GM12865 (cell line): ENCODE measurements around the gene GAB1.

Experiments used
- DNase-seq: peaks from one replicate; pipeline ENCODE4 v3.0.0; 2010; ENCODE audit warnings: low read depth
- H3K4me3 ChIP-seq: 2 replicates; pipeline ENCODE4 v1.5.1; 2011; ENCODE audit warnings: mild to moderate bottlenecking, low read depth, low read length, control low read depth
- TF ChIP-seq, protein P1 (sequence below): IDR thresholded peaks from 2 replicates; pipeline ENCODE4 v1.5.1; 2011; ENCODE audit warnings: low read length, control low read depth, low read depth, inconsistent platforms; ENCODE audit not compliant: insufficient read depth; ENCODE audit errors: missing control alignments

Gene GAB1

GRCh38 chr4:143407888-143408287 lies 71.2 kb downstream of the GAB1 start:
- no peak overlapping the region for H3K4me3 ChIP-seq
- DNase-seq = no peak
- TF ChIP-seq, protein P1, sequence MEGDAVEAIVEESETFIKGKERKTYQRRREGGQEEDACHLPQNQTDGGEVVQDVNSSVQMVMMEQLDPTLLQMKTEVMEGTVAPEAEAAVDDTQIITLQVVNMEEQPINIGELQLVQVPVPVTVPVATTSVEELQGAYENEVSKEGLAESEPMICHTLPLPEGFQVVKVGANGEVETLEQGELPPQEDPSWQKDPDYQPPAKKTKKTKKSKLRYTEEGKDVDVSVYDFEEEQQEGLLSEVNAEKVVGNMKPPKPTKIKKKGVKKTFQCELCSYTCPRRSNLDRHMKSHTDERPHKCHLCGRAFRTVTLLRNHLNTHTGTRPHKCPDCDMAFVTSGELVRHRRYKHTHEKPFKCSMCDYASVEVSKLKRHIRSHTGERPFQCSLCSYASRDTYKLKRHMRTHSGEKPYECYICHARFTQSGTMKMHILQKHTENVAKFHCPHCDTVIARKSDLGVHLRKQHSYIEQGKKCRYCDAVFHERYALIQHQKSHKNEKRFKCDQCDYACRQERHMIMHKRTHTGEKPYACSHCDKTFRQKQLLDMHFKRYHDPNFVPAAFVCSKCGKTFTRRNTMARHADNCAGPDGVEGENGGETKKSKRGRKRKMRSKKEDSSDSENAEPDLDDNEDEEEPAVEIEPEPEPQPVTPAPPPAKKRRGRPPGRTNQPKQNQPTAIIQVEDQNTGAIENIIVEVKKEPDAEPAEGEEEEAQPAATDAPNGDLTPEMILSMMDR = no peak

- TF ChIP-seq, protein P1 = no peak
- DNase-seq = no peak
- no peak overlapping the region for H3K4me3 ChIP-seq
These were observed 73.3 kb downstream of the GAB1 start for GRCh38 chr4:143410015-143410414.

GRCh38 chr4:143411527-143412419 lies 75.1 kb downstream of the GAB1 start:
- TF ChIP-seq, protein P1 = no peak
- H3K4me3 ChIP-seq = no peak overlapping the region
- no peak for DNase-seq

DNA sequence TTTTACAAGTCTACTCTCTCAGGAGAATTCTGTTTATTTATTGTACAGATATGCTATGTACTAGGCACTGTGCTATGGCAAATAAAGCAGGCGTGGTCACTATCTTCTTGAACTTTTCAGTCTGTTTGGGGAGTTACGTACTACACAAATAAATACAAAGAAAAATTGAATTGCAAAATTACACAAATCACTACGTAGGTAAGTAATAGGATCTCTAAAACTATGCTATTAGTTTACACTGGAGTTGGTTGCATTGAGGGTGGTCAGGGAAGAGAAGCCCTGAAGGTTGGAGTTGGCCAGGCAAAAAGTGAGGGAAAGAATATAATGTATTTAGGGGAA lies 75.7 kb downstream of the GAB1 start:
- TF ChIP-seq, protein P1 = no peak
- DNase-seq = no peak
- no peak overlapping the region for H3K4me3 ChIP-seq

DNA sequence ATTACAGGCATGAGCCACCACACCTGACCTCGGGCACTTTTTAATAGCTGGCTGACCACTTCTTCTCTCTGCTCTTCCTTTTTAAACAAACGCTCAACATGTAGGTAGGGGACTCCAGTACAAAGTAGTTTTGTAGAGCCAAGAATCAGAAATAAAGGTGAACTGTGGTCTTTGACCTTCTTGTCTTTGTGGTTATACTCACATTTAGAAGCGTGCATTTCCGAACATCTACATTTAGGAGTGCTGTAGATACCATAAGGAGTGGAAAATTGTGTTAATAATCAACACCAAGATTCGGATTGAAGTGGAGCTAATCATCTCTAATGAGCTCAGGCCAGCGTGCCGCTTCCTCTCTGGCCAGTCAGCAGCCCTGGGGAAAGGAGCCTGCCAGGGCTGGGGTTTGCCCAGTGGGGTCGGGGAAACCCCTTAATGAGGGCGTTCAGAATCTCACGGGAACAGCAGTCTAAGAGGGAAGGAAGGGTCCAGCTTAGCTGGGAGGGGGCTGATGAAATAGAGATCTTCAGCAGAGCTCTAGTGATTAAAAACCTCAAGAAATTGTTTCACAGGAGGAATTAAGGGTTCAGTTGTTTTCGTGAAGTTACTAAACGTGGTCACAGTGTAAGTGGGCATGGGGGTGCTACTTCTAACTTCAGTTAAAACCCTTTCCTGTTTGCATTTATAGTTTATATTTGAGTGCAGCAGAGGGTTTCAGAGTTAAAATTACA lies 81.2 kb downstream of the GAB1 start:
- TF ChIP-seq, protein P1 = no peak
- DNase-seq = peak; percentile 46
- H3K4me3 ChIP-seq = peak overlapping the region; percentile 15; the same call in 1 of the 2 replicates

DNA sequence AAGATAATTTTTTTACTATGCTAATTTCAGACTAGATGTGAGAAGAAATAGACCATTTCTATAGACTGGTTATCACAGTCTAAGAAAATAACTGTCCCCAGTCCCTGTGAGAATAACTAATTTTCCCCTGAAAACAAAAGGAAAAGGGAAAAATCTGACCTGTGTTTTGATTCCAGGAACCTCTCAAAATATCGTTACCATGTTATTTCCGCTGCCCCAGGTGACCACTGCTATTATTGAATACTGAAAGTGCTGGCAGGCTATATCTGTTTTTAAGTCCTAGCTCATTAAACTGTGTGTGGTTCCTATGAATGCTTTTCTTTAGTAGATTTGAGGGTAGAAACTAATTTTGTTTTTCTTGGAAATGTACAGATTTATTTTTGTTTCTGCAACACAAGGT lies 83.6 kb downstream of the GAB1 start:
- TF ChIP-seq, protein P1 = no peak
- no peak for DNase-seq
- no peak overlapping the region for H3K4me3 ChIP-seq
